SJSA1 (cell line): ENCODE data around the gene ST8SIA5. TPM values are rescaled to one million over a fixed set of nuclear protein-coding genes. Genes with fewer than 3 reads are reported as not detected.

Experiments
- DNase-seq, 2 experiments: peaks; one replicate each; pipeline ENCODE4 v3.0.0-alpha.2; 2015 to 2020; ENCODE audit warnings: low spot score in 2 of 2, low read depth in 1 of 2
- H3K27ac ChIP-seq: fragments of 250-450 bp; sonication (Bioruptor Pico); 2 replicates; pipeline ENCODE4 v1.5.1; 2020; ENCODE audit warnings: mild to moderate bottlenecking, moderate library complexity
- H3K27me3 ChIP-seq: fragments of 250-450 bp; sonication (Bioruptor Pico); replicated peaks from 2 replicates; pipeline ENCODE4 v1.5.1; 2020; ENCODE audit warnings: mild to moderate bottlenecking, moderate library complexity
- H3K36me3 ChIP-seq: fragments of 250-450 bp; sonication (Bioruptor Pico); 2 replicates; pipeline ENCODE4 v1.5.1; 2020; ENCODE audit warnings: mild to moderate bottlenecking
- H3K4me1 ChIP-seq: fragments of 250-450 bp; sonication (Bioruptor Pico); replicated peaks from 2 replicates; pipeline ENCODE4 v1.6.1; 2021; ENCODE audit warnings: mild to moderate bottlenecking
- H3K4me3 ChIP-seq: fragments of 250-450 bp; sonication (Bioruptor Pico); 2 replicates; pipeline ENCODE4 v1.5.1; 2020; ENCODE audit warnings: mild to moderate bottlenecking
- H3K9me3 ChIP-seq: fragments of 250-450 bp; sonication (Bioruptor Pico); replicated peaks from 2 replicates; pipeline ENCODE4 v1.5.1; 2020; ENCODE audit warnings: mild to moderate bottlenecking
- total RNA-seq: library from RNA; depleted of rRNA; stranded (reverse); fragments of >200 nt; shearing (Covaris generic); gene quantifications from 2 replicates; pipeline ENCODE4 v1.2.3, GENCODE V29; 2014

The ST8SIA5 gene
- total RNA-seq, 1 experiment from 2014 or later = not detected

GRCh38 chr18:46686186-46686585, 70.7 kb downstream of the ST8SIA5 start:
- Histone ChIP-seq H3K27ac (no peak overlapping the region), H3K4me3 (no peak overlapping the region), H3K27me3 (no peaks in the 10 kb centered on the region), H3K36me3 (no peaks in the 10 kb centered on the region), H3K9me3 (no peaks in the 10 kb centered on the region), H3K4me1 (no peaks in the 10 kb centered on the region)
- no peak for DNase-seq

- no peaks in the 10 kb centered on the region for H3K9me3 ChIP-seq
- H3K27me3 ChIP-seq = no peaks in the 10 kb centered on the region
- no peak overlapping the region for H3K27ac ChIP-seq
- no peaks in the 10 kb centered on the region for H3K36me3 ChIP-seq
- no peaks in the 10 kb centered on the region for H3K4me1 ChIP-seq
- H3K4me3 ChIP-seq = no peak overlapping the region
- DNase-seq = no peak
Measured at GRCh38 chr18:46683252-46683651, 73.6 kb downstream of the ST8SIA5 start.

- Histone ChIP-seq H3K36me3 (no peaks in the 10 kb centered on the region), H3K27me3 (no peaks in the 10 kb centered on the region), H3K4me1 (peaks cover 10% of the 10 kb centered on the region), H3K9me3 (no peaks in the 10 kb centered on the region), H3K4me3 (no peak overlapping the region), H3K27ac (no peak overlapping the region)
- no peak for DNase-seq
Measured at GRCh38 chr18:46680784-46681695, 75.8 kb downstream of the ST8SIA5 start.

- DNase-seq = no peak
- Histone ChIP-seq H3K27me3 (no peaks in the 10 kb centered on the region), H3K4me3 (no peak overlapping the region), H3K4me1 (peaks cover 12% of the 10 kb centered on the region), H3K9me3 (no peaks in the 10 kb centered on the region), H3K36me3 (no peaks in the 10 kb centered on the region), H3K27ac (no peak overlapping the region)
Measured at GRCh38 chr18:46679846-46680598, 76.8 kb downstream of the ST8SIA5 start.

GRCh38 chr18:46678785-46679399, 78.0 kb downstream of the ST8SIA5 start:
- Histone ChIP-seq H3K27ac (no peak overlapping the region), H3K27me3 (no peaks in the 10 kb centered on the region), H3K4me3 (no peak overlapping the region), H3K36me3 (no peaks in the 10 kb centered on the region), H3K9me3 (no peaks in the 10 kb centered on the region), H3K4me1 (peaks cover 12% of the 10 kb centered on the region)
- DNase-seq = no peak

- no peak for DNase-seq
- no peaks in the 10 kb centered on the region for H3K36me3 ChIP-seq
- no peak overlapping the region for H3K27ac ChIP-seq
- H3K27me3 ChIP-seq = no peaks in the 10 kb centered on the region
- peaks cover 12% of the 10 kb centered on the region for H3K4me1 ChIP-seq
- no peak overlapping the region for H3K4me3 ChIP-seq
- H3K9me3 ChIP-seq = no peaks in the 10 kb centered on the region
Measured at GRCh38 chr18:46678041-46678440, 78.8 kb downstream of the ST8SIA5 start.

- no peak for DNase-seq
- no peak overlapping the region for H3K27ac ChIP-seq
Measured at GRCh38 chr18:46677611-46678010, 79.2 kb downstream of the ST8SIA5 start.

GRCh38 chr18:46676182-46676835, 80.5 kb downstream of the ST8SIA5 start:
- H3K36me3 ChIP-seq = no peaks in the 10 kb centered on the region
- H3K4me3 ChIP-seq = no peak overlapping the region
- H3K4me1 ChIP-seq = peaks cover 12% of the 10 kb centered on the region
- no peak overlapping the region for H3K27ac ChIP-seq
- H3K27me3 ChIP-seq = no peaks in the 10 kb centered on the region
- DNase-seq = peak; percentile 24 to 53
- H3K9me3 ChIP-seq = no peaks in the 10 kb centered on the region

More at GRCh38 chr18:46677611-46678010, 79.2 kb downstream of the ST8SIA5 start:
- no peaks in the 10 kb centered on the region for H3K9me3 ChIP-seq
- no peaks in the 10 kb centered on the region for H3K27me3 ChIP-seq
- peaks cover 12% of the 10 kb centered on the region for H3K4me1 ChIP-seq
- H3K36me3 ChIP-seq = no peaks in the 10 kb centered on the region
- no peak overlapping the region for H3K4me3 ChIP-seq

GRCh38 chr18:46675112-46675511, 81.7 kb downstream of the ST8SIA5 start:
- H3K27ac ChIP-seq = no peak overlapping the region
- no peak overlapping the region for H3K4me3 ChIP-seq
- H3K27me3 ChIP-seq = no peaks in the 10 kb centered on the region
- H3K36me3 ChIP-seq = no peaks in the 10 kb centered on the region
- peaks cover 12% of the 10 kb centered on the region for H3K4me1 ChIP-seq
- H3K9me3 ChIP-seq = no peaks in the 10 kb centered on the region
- no peak for DNase-seq

- DNase-seq = no peak
- Histone ChIP-seq H3K4me3 (no peak overlapping the region), H3K9me3 (no peaks in the 10 kb centered on the region), H3K4me1 (peaks cover 12% of the 10 kb centered on the region), H3K36me3 (no peaks in the 10 kb centered on the region), H3K27ac (no peak overlapping the region), H3K27me3 (no peaks in the 10 kb centered on the region)
Measured at GRCh38 chr18:46672062-46672970, 84.5 kb downstream of the ST8SIA5 start.

GRCh38 chr18:46668694-46669093, 88.2 kb downstream of the ST8SIA5 start:
- Histone ChIP-seq H3K4me1 (no peaks in the 10 kb centered on the region), H3K27ac (no peak overlapping the region), H3K36me3 (no peaks in the 10 kb centered on the region), H3K9me3 (no peaks in the 10 kb centered on the region), H3K4me3 (no peak overlapping the region), H3K27me3 (no peaks in the 10 kb centered on the region)
- no peak for DNase-seq

GRCh38 chr18:46668135-46668534, 88.7 kb downstream of the ST8SIA5 start:
- Histone ChIP-seq H3K9me3 (no peaks in the 10 kb centered on the region), H3K27me3 (no peaks in the 10 kb centered on the region), H3K4me3 (no peak overlapping the region), H3K36me3 (no peaks in the 10 kb centered on the region), H3K4me1 (no peaks in the 10 kb centered on the region), H3K27ac (no peak overlapping the region)
- DNase-seq = no peak

- Histone ChIP-seq H3K9me3 (no peaks in the 10 kb centered on the region), H3K36me3 (no peaks in the 10 kb centered on the region), H3K27me3 (no peaks in the 10 kb centered on the region)
Measured at GRCh38 chr18:46663539-46663938, 93.3 kb downstream of the ST8SIA5 start.

More at GRCh38 chr18:46663539-46663938, 93.3 kb downstream of the ST8SIA5 start:
- no peak for DNase-seq
- no peak overlapping the region for H3K4me3 ChIP-seq
- H3K4me1 ChIP-seq = no peaks in the 10 kb centered on the region
- no peak overlapping the region for H3K27ac ChIP-seq
